Neuronal stem cell (in vitro differentiated cells): ENCODE data around the gene PLIN3.
"Not testable (repeated sequence)": the region's sequence is repeated elsewhere in the genome, so short reads cannot be mapped to it uniquely, and the experiment has no call there.

Experiments used
- DNase-seq: peaks from one replicate; pipeline ENCODE4 v3.0.0-alpha.2; 2013; ENCODE audit warnings: low spot score
- H2AFZ ChIP-seq: one replicate; pipeline ENCODE4 v1.6.1; 2013; ENCODE audit warnings: mild to moderate bottlenecking, low read length, inconsistent platforms
- H2AK5ac ChIP-seq: 2 replicates; pipeline ENCODE4 v1.6.1; 2013; ENCODE audit warnings: low read depth, mild to moderate bottlenecking, inconsistent platforms, low read length, moderate library complexity, mixed read lengths
- H2BK120ac ChIP-seq: 2 replicates; pipeline ENCODE4 v1.6.1; 2013; ENCODE audit warnings: low read depth, mild to moderate bottlenecking, inconsistent platforms, low read length, moderate library complexity, mixed read lengths
- H2BK12ac ChIP-seq: one replicate; pipeline ENCODE4 v1.6.1; 2013; ENCODE audit warnings: low read length, inconsistent platforms
- H2BK15ac ChIP-seq: 2 replicates; pipeline ENCODE4 v1.6.1; 2013; ENCODE audit warnings: mild to moderate bottlenecking, low read length, inconsistent platforms, mixed read lengths
- H2BK5ac ChIP-seq: one replicate; pipeline ENCODE4 v1.6.1; 2013; ENCODE audit warnings: inconsistent platforms, mild to moderate bottlenecking, low read length, moderate library complexity
- H3K14ac ChIP-seq: one replicate; pipeline ENCODE4 v1.6.1; 2013; ENCODE audit warnings: low read length, inconsistent platforms
- H3K18ac ChIP-seq: 2 replicates; pipeline ENCODE4 v1.6.1; 2013; ENCODE audit warnings: low read length, inconsistent platforms
- H3K23ac ChIP-seq: 2 replicates; pipeline ENCODE4 v1.6.1; 2013; ENCODE audit warnings: low read depth, mild to moderate bottlenecking, mixed read lengths, low read length, inconsistent platforms; ENCODE audit not compliant: poor library complexity
- H3K27ac ChIP-seq: replicated peaks from 3 replicates; pipeline ENCODE4 v1.5.1; 2013; ENCODE audit warnings: low read length, inconsistent platforms
- H3K27me3 ChIP-seq, 3 experiments: 2 replicates each; pipeline ENCODE4 v1.6.1; 2013; ENCODE audit warnings: low read length in 3 of 3, mild to moderate bottlenecking in 2 of 3, inconsistent platforms in 1 of 3, low read depth in 1 of 3, mixed read lengths in 1 of 3, moderate library complexity in 1 of 3; ENCODE audit not compliant: control insufficient read depth in 3 of 3, insufficient read depth in 3 of 3
- H3K36me3 ChIP-seq, 2 donors: replicated peaks in 1 of 2; 2 replicates each; pipeline ENCODE4 v1.6.1; 2013; ENCODE audit warnings: low read length in 2 of 2; ENCODE audit not compliant: control insufficient read depth in 2 of 2, insufficient read depth in 2 of 2
- H3K4ac ChIP-seq: 2 replicates; pipeline ENCODE4 v1.6.1; 2013; ENCODE audit warnings: inconsistent platforms, mild to moderate bottlenecking, low read length, moderate library complexity
- H3K4me1 ChIP-seq, 2 donors: 1 replicate in 1 of 2; 2 replicates in 1 of 2; pipeline ENCODE4 v1.6.1; 2013; ENCODE audit warnings: low read length in 2 of 2, low read depth in 1 of 2; ENCODE audit not compliant: control insufficient read depth in 2 of 2, insufficient read depth in 1 of 2
- H3K4me2 ChIP-seq: one replicate; pipeline ENCODE4 v1.6.1; 2013; ENCODE audit warnings: mild to moderate bottlenecking, low read length, inconsistent platforms; ENCODE audit not compliant: insufficient read depth, poor library complexity, severe bottlenecking
- H3K4me3 ChIP-seq, 2 donors: 2 replicates each; pipeline ENCODE4 v1.5.1; 2013; ENCODE audit warnings: low read length in 2 of 2, mild to moderate bottlenecking in 2 of 2, inconsistent platforms in 1 of 2, moderate library complexity in 1 of 2
- H3K79me1 ChIP-seq: one replicate; pipeline ENCODE4 v1.6.1; 2013; ENCODE audit warnings: low read depth, mild to moderate bottlenecking, inconsistent platforms, low read length, moderate library complexity
- H3K9ac ChIP-seq: one replicate; pipeline ENCODE4 v1.6.1; 2013; ENCODE audit warnings: mild to moderate bottlenecking, low read depth, low read length, inconsistent platforms; ENCODE audit not compliant: poor library complexity
- H3K9me3 ChIP-seq, 2 donors: replicated peaks in 1 of 2; 2 replicates each; pipeline versions ENCODE3 to v1.6.1; 2013; ENCODE audit warnings: low read length in 2 of 2, mild to moderate bottlenecking in 2 of 2, inconsistent platforms in 1 of 2, low read depth in 1 of 2, mixed read lengths in 1 of 2, moderate library complexity in 1 of 2; ENCODE audit not compliant: control insufficient read depth in 2 of 2, insufficient read depth in 1 of 2
- H4K8ac ChIP-seq: one replicate; pipeline ENCODE4 v1.6.1; 2013; ENCODE audit warnings: low read depth, mild to moderate bottlenecking, inconsistent platforms, low read length, moderate library complexity
- H4K91ac ChIP-seq: one replicate; pipeline ENCODE4 v1.6.1; 2013; ENCODE audit warnings: low read length, low read depth, mild to moderate bottlenecking, inconsistent platforms; ENCODE audit not compliant: poor library complexity
- WGBS, 2 donors: extraction: QIAGEN DNeasy Blood & Tissue Kit; methylation state at CpG; one replicate each; pipeline ENCODE4 v1.1.7; 2013; ENCODE audit warnings: missing lambda C conversion rate in 2 of 2, mixed read lengths in 1 of 2; ENCODE audit not compliant: insufficient read length in 2 of 2, insufficient replicate concordance in 1 of 2; ENCODE audit errors: extremely low coverage in 2 of 2; 5-methylcytosine and 5-hydroxymethylcytosine counted together

PLIN3 gene

DNA sequence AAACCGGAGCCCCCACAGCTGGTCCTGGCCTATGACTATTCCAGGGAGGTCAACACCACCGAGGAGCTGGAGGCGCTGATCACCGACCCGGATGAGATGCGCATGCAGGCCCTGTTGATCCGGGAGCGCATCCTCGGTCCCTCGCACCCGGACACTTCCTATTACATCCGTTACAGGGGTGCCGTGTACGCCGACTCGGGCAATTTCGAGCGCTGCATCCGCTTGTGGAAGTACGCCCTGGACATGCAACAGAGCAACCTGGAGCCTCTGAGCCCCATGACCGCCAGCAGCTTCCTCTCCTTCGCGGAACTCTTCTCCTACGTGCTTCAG is 74.6 kb downstream of the PLIN3 start:
- H3K23ac ChIP-seq, DNase-seq: not testable (repeated sequence)

DNA sequence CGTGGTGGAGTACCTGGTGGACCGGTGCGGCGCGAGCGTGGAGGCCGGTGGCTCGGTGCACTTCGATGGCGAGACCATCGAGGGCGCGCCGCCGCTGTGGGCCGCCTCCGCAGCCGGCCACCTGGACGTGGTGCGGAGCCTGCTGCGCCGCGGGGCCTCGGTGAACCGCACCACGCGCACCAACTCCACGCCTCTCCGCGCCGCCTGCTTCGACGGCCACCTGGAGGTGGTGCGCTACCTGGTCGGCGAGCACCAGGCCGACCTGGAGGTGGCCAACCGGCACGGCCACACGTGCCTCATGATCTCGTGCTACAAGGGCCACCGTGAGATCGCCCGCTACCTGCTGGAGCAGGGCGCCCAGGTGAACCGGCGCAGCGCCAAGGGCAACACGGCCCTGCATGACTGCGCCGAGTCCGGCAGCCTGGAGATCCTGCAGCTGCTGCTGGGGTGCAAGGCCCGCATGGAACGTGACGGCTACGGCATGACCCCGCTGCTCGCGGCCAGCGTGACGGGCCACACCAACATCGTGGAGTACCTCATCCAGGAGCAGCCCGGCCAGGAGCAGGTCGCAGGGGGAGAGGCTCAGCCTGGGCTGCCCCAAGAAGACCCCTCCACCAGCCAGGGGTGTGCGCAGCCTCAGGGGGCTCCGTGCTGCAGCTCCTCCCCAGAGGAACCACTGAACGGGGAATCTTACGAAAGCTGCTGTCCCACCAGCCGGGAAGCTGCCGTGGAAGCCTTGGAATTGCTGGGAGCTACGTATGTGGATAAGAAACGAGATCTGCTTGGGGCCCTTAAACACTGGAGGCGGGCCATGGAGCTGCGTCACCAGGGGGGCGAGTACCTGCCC is 75.2 kb downstream of the PLIN3 start:
- H3K4me3 ChIP-seq, result peak overlapping the region; percentile 76 to 98
- H3K27ac ChIP-seq, result not testable (repeated sequence)
- no CpG with 5 or more reads among the region's 75 CpGs for WGBS, 2 donors

More for the DNA sequence above, 74.6 kb downstream of the PLIN3 start:
- H3K27ac ChIP-seq, H2BK120ac ChIP-seq, H4K8ac ChIP-seq, H3K27me3 ChIP-seq, H2BK5ac ChIP-seq, H4K91ac ChIP-seq, H2BK15ac ChIP-seq, H2AFZ ChIP-seq, H2AK5ac ChIP-seq, H3K18ac ChIP-seq, H3K4ac ChIP-seq, H2BK12ac ChIP-seq, H3K9ac ChIP-seq, H3K9me3 ChIP-seq, H3K14ac ChIP-seq: not testable (repeated sequence)
- Histone ChIP-seq H3K4me2 (peak overlapping the region; percentile 89), H3K4me3 (peak overlapping the region in 1 of 2 donors; percentile 76), H3K4me1 (peaks cover 3 to 11% of the 10 kb centered on the region in 2 donors), H3K79me1 (peaks cover 21% of the 10 kb centered on the region), H3K36me3 (peaks cover 23 to 50% of the 10 kb centered on the region in 2 donors)
- no CpG with 5 or more reads among the region's 24 CpGs for WGBS, 2 donors

DNA sequence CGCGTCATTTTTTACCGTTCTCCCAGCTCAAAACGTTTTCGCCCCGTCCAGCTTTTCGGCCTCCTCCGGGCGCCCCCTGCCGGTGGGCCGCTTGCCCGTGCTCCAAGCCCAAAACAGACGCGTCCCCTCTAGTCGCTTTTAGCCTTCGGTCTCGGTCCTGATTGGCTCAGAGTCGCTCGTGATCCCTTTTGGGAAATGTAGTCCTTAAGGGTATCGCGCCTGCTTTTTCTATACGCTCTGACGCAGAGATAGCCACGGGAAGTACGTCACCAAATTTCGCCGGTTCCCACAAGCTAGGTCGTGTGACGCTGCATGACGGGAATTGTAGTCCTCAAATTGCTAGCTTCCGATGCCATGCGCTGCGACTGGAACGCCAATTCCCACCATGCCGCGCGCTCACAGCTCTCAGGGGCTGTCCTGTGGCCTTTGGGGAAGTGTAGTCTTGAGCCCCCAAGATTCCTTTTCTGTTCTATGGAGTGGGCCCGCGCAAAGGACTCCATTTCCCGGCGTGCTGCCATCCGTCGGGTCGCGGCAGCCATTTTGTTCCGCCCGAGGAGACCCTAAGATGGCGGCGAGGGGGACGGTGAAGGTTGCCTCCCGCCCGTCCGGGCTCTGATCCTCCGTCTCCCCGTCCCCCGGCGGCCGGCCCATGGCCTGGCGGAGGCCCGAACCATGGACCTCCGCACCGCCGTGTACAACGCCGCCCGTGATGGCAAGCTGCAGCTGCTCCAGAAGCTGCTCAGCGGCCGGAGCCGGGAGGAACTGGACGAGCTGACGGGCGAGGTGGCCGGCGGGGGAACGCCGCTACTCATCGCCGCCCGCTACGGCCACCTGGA is 76.1 kb downstream of the PLIN3 start, which contains the start of gene FEM1A:
TSS of gene FEM1A (plus strand) at position 552 of the 836 bp plus-strand sequence. CDS start at position 673, 121 bp downstream.
- WGBS, 2 donors, result no CpG with 5 or more reads among the region's 80 CpGs
- Histone ChIP-seq H3K27ac (no peak within 1 kb of the TSS), H2BK15ac (peak within 1 kb of the TSS; percentile 37), H2AK5ac (peak within 1 kb of the TSS; percentile 75), H3K23ac (peak within 1 kb of the TSS; percentile 85), H3K4me1 (peaks cover 3 to 11% of the 10 kb centered on the region in 2 donors), H3K9me3 (no peaks in the 10 kb centered on the region), H4K8ac (peak within 1 kb of the TSS; percentile 92), H3K27me3 (no peaks in the 10 kb centered on the region), H3K4me2 (peak within 1 kb of the TSS; percentile 89), H3K4me3 (peak within 1 kb of the TSS; percentile 76 to 98), H2BK12ac (no peak within 1 kb of the TSS), H3K79me1 (peaks cover 21% of the 10 kb centered on the region), H3K4ac (no peak within 1 kb of the TSS), H3K14ac (peak within 1 kb of the TSS; percentile 97), H3K18ac (peak within 1 kb of the TSS; percentile 99), H3K9ac (peak within 1 kb of the TSS; percentile 99), H2BK5ac (no peak within 1 kb of the TSS), H2BK120ac (no peak within 1 kb of the TSS), H3K36me3 (peaks cover 20 to 41% of the 10 kb centered on the region in 2 donors), H2AFZ (peak within 1 kb of the TSS; percentile 86), H4K91ac (peak within 1 kb of the TSS; percentile 97)
- peak; percentile 100 for DNase-seq

More for the DNA sequence above, 75.2 kb downstream of the PLIN3 start:
- peak overlapping the region; percentile 89 for H3K4me2 ChIP-seq
- H3K4me1 ChIP-seq, result peaks cover 3 to 11% of the 10 kb centered on the region in 2 donors
- peak overlapping the region; percentile 92 for H4K8ac ChIP-seq
- H3K36me3 ChIP-seq, result peaks cover 23 to 47% of the 10 kb centered on the region in 2 donors
- H4K91ac ChIP-seq, result peak overlapping the region; percentile 97
- H2AK5ac ChIP-seq, result peak overlapping the region; percentile 75
- DNase-seq, H3K27me3 ChIP-seq, H2BK5ac ChIP-seq, H2BK15ac ChIP-seq, H2BK120ac ChIP-seq, H2BK12ac ChIP-seq, H3K4ac ChIP-seq, H3K9me3 ChIP-seq: not testable (repeated sequence)
- H3K9ac ChIP-seq, result peak overlapping the region; percentile 99
- peaks cover 21% of the 10 kb centered on the region for H3K79me1 ChIP-seq
- H3K14ac ChIP-seq, result peak overlapping the region; percentile 97
- H3K18ac ChIP-seq, result peak overlapping the region; percentile 99
- H3K23ac ChIP-seq, result peak overlapping the region; percentile 85
- H2AFZ ChIP-seq, result peak overlapping the region; percentile 78
